Transverse colon (tissue), 3 donors: ENCODE measurements around the gene TTLL5.

Source experiments
- CTCF ChIP-seq, 5 experiments: fragments of 200-600 bp in 3 of 5; fragments of 450-650 bp in 2 of 5; sonication (generic) in 3 of 5; IDR thresholded peaks; 1 replicate in 2 of 5; 2 replicates in 3 of 5; pipeline ENCODE4 v1.5.1; 2016 to 2017; ENCODE audit warnings: antibody characterized with exemption in 5 of 5, inconsistent platforms in 3 of 5, mild to moderate bottlenecking in 2 of 5, moderate library complexity in 1 of 5
- EP300 ChIP-seq: sonication (generic); formaldehyde crosslinking; IDR thresholded peaks from one replicate; pipeline ENCODE4 v1.6.1; 2017; ENCODE audit warnings: antibody characterized with exemption, low read depth
- POLR2A ChIP-seq: fragments of 450-650 bp; IDR thresholded peaks from one replicate; pipeline ENCODE4 v1.6.1; 2016; ENCODE audit warnings: antibody characterized with exemption, mild to moderate bottlenecking, moderate library complexity

GRCh38 chr14:75946785-75947184, 285.7 kb downstream of the TTLL5 start:
- TF ChIP-seq POLR2A = no peak
- no peak for TF ChIP-seq CTCF (IDR thresholded peaks at IDR 0.05)
- TF ChIP-seq EP300 = no peak
